WI38 (cell line): ENCODE data around the gene EIF3CL.
"Not testable (repeated sequence)": the region's sequence is repeated elsewhere in the genome, so short reads cannot be mapped to it uniquely, and the experiment has no call there.

ENCODE experiments used
- H3K4me3 ChIP-seq: 2 replicates; pipeline ENCODE4 v1.5.1; 2011; ENCODE audit warnings: low read depth, mild to moderate bottlenecking, control low read depth, low read length

Gene EIF3CL

GRCh38 chr16:28403220-28404072, at the start of gene EIF3CL:
TSS of gene EIF3CL (minus strand) at chr16:28403841. CDS start at chr16:28403618, 223 bp downstream.
- not testable (repeated sequence) for H3K4me3 ChIP-seq

DNA sequence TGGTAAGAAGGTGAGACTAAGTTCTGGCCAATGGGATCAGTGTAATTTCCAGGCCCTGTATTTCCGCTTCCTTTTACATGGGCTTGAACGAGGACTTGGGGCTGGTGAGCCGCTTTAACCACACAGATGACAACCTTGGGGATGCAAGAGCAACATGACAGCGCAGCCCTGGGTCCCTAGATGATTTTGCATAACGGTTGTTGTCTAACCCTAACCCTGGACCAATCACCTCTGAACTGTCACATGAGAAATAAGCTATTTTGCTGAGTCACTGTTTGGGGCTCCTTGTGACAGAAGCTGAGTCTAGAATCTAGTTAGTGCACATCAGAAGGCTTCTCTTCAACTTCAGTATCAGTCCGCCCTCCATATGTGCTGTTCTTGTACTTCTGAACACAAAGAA, 43.4 kb upstream of the EIF3CL start:
- H3K4me3 ChIP-seq = not testable (repeated sequence)

DNA sequence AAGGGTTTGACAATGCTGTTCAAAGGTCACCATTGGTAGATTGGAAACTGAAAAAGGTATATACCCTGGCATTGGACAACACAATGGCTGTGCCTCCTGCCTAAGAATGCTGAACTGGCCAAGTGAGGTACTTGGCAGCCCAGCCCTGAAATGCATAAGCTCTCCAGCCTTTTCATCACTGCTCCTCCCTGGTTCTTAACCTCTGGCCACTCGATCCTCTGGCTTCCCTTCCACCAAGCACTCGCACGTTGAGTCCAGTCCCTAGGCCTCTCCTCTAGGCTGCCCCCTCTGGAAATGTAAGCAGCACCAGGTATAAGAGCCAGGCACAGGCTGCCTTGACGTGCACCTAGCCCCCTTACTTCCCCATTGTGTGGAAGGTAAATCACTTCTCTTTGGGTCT, 42.7 kb upstream of the EIF3CL start:
- not testable (repeated sequence) for H3K4me3 ChIP-seq

- H3K4me3 ChIP-seq = not testable (repeated sequence)
Observed at GRCh38 chr16:28443943-28444342, 40.3 kb upstream of the EIF3CL start.

DNA sequence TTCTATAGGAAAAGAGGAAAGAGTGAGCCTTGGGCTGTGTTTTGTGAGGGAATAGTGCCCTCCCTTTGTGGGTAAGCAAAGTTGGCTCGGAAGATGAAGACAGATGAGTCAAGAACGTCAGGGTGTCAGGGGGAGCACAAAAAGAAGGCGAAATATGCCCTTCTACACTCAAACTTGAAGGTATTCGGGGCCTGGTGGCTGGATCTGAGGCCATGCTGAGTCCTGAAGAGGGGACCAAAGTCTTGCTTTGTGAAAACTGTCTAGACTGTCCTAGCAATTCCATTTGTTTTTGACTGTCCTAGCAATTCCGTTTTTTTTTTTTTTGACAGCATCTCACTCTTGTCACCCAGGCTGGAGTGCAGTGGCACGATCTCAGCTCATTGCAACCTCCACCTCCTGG, 35.3 kb upstream of the EIF3CL start:
- H3K4me3 ChIP-seq = not testable (repeated sequence)

DNA sequence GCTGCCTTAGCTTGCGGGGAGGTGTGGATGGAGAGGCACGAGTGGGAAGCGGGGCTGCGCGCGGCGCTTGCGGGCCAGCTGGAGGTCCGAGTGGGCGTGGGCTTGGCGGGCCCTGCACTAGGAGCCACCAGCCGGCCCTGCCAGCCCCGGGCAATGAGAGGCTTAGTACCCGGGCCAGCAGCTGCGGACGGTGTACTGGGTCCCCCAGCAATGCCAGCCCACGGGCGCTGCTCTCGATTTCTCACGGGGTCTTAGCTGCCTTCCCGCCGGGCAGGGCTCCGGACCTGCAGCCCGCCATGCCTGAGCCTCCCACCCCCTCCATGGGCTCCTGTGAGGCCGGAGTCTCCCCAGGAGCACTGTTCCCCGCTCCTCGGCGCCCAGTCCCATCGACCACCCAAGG, 31.7 kb upstream of the EIF3CL start:
- not testable (repeated sequence) for H3K4me3 ChIP-seq

DNA sequence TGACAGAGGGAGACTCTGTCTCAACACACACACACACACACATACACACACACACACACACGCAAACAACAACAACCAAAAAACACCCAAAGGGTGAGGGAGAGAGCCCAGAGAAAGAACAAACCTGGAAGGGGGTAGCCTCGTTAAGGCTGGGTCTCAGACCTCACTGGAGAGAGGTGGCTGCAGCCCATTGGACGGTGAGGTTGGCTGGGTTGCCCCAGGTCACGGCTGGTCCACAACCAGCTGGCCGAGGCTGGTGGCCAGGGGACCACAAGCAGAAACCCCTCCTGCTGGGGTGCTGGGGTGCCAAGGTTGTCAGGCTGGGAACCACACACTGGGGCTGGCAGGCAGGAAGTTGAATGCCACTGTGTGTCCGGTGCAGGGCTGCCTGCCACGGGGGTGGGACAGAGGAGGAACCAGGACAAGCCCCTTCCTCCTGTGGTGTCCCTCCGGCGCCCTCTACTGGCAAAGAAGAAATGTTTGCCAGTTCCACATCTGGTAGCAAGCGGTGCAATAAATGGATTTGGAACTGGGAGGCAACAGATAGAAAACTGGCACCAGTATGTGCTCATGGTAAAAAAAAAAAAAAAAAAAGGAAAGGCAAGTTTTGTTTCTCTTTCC, 22.5 kb upstream of the EIF3CL start:
- not testable (repeated sequence) for H3K4me3 ChIP-seq

GRCh38 chr16:28421071-28421750, 17.6 kb upstream of the EIF3CL start:
- not testable (repeated sequence) for H3K4me3 ChIP-seq

DNA sequence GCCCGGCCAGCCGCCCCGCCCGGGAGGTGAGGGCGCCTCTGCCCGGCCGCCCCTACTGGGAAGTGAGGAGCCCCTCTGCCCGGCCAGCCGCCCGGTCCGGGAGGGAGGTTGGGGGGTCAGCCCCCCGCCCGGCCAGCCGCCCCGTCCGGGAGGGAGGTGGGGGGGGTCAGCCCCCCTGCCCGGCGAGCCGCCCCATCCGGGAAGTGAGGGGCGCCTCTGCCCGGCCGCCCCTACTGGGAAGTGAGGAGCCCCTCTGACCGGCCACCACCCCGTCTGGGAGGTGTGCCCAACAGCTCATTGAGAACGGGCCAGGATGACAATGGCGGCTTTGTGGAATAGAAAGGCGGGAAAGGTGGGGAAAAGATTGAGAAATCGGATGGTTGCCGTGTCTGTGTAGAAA, 13.4 kb upstream of the EIF3CL start:
- H3K4me3 ChIP-seq = not testable (repeated sequence)

DNA sequence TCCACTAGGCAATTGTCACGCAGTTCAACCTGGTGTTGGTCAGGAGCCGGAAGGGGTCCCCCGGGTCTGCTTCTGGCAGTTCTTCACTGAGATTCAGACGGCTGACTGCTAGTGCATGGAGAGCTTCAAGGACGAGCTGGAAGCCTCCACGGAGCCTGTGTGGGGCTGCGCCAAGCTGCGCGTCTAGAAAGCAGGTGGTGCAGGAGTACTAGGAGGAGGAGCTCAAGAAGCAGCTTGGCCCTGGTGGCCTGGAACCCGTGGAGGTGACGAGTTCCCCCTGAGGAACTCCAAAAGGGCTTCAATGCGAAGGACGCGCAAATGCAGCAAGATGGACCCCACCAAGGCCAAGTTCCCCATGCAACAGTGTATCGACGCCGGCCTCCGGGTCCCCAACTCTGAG, 10.9 kb upstream of the EIF3CL start:
- H3K4me3 ChIP-seq = not testable (repeated sequence)

- not testable (repeated sequence) for H3K4me3 ChIP-seq
Observed at GRCh38 chr16:28413585-28413984, 9.9 kb upstream of the EIF3CL start.

DNA sequence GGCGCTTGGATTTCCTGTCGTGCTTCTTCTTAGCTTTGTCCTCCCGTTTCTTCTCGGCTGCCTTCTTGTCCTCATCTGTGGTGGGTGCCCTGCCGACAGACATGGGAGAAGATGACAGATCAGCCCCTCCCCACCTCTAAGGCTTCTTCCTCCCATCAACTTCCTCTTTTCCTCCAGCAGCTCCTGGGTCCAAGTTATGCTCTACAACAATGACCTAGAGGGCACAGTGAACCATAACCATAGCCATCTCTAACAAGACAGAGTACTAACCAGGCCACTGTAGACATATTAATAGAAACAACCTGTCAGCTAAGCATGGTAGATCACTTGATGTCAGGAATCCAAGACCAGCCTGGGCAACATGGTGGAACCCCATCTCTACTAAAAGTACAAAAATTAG, 11.6 kb downstream of the EIF3CL start:
- H3K4me3 ChIP-seq = not testable (repeated sequence)

DNA sequence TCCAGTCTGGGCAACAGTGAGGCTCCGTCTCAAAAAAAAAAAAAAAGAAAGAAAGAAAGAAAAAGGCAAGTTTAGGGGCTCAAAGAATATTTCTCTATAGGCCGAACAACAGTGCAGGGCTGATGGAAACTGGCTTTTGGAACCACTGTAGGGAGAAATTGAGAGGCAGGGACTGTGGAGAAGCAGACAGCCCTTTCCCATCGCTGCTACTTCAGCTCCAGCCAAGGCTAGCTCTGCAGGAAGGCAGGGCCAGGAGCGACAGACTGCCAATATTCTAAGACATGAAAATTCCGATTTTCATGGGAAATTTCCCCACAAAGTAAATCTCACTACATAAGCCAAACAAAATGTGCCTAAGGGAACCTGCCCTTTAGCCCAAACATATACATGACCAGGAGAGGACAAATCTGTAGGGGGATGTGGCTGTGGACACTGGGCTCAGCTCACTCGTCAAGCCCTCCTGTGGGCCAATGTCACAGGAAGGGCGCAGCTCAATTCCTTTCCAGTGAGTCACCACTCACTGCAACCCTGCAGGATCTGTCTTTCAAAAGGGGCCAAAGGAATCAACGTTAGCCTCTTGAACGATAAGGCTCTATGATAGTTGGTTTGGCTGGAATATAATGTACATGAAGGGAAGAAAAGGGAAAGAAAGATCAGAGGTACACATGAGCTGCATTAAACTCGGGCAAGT, 21.3 kb downstream of the EIF3CL start:
- H3K4me3 ChIP-seq = not testable (repeated sequence)

DNA sequence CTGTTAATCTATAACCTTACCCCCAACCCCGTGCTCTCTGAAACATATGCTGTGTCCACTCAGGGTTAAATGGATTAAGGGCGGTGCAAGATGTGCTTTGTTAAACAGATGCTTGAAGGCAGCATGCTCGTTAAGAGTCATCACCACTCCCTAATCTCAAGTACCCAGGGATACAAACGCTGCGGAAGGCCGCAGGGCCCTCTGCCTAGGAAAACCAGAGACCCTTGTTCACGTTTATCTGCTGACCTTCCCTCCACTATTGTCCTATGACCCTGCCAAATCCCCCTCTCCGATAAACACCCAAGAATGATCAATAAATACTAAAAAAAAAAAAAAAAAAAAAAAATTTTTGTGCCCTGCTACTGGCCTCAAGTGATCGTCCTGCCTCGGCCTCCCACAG, 25.8 kb downstream of the EIF3CL start:
- not testable (repeated sequence) for H3K4me3 ChIP-seq

GRCh38 chr16:28377108-28377625, 26.5 kb downstream of the EIF3CL start:
- not testable (repeated sequence) for H3K4me3 ChIP-seq

GRCh38 chr16:28375115-28375514, 28.5 kb downstream of the EIF3CL start:
- H3K4me3 ChIP-seq = not testable (repeated sequence)

DNA sequence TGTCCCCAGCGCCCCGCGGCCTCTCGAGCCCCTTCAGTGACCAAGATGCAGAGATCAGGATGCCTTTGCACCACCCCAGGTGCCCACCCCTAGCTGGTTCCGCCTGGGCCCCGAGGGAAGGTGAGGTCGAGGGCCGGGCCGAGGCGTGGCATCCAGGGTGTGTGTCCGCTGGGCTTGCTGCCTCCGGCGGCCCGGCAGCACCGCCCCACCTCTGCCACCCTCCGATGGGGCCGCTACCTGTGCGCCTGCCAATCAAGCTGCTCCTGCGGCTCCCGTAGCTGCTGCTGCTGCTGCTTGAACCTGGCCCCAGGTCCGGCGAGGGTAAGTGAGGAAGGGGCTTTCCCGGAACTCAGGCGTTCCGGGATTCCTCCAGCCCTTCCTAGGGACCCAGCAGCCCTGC, 29.4 kb downstream of the EIF3CL start:
- not testable (repeated sequence) for H3K4me3 ChIP-seq

DNA sequence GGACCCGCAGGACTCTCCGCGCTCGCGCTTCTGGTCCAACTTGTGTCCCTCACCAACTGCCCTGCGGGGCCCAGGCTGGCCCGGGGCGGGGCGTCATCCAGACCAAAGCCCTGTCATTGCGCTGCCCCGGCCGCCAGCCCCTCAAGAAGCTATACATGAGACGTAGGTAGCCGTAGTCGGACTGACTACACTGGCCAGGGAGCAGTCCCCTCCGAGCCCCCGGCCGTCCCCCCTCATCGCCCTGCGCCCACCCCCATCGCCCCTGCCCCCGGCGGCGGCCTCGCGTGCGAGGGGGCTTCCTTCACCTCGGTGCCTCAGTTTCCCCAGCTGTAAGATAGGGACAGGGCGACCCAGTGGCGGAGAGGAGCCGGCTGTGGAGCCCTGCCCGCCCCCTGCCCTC, 35.7 kb downstream of the EIF3CL start:
- not testable (repeated sequence) for H3K4me3 ChIP-seq

DNA sequence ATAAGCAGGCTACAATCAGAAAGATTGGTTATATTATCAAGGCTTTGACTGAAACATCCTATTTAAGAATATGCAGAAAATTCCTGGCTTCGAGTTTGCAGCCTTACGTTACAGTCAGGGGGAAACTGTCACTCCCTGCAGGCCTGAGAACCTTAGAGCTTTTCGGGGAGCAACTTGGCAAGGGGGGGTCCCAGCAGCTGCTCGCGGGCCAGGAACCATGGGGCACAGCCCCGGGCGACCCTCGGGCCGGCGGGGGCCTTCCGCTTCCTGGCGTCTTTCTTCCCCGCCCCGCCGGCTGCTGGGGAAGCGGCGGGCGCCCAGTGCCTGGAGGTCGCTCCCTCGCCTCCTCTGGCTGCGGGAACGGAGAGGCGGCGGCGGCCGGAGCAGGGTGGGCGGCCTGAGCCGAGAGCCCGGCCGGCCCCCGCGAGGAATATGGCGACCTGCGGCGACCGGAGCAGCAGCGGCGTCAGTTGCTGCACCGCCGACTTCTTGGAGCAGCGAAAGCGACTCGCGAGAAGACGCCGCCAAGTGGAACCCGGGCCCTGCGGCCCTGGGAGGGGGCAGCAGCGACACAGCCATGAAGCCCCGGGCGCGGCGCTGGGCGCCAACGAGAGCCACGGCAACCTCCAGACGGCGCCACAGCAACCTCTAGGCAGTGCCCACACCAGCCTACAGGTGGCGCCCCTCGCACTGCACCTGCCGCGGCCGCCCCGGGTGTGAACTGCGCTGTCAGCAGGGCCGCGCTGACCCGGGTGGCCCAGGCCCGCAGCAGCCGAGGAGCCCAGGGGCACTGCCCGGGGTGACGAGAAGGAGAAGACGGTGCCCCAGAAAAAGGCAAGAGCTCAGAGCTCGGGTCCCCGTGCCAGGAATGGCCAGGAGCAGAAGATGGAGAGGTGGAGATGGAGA, 39.1 kb downstream of the EIF3CL start:
- H3K4me3 ChIP-seq = not testable (repeated sequence)

DNA sequence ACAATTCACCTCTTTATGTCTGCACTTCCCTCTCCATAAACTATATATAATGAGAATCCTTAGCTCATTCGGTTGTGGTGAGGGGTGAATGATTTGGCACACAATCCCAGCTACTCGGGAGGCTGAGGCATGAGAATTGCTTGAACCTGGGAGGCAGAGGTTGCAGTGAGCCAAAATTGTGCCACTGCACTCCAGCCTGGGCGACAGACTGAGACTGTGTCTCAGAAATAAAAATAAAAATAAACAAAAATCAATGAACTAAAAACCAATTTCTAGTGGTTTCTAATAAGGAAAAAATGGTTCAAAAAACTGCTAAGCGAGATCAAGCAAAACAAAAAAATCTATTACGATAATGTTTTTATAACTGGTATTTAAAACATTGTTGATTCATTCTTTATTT, 40.2 kb downstream of the EIF3CL start, which contains the start of gene NPIPB6:
Gene NPIPB6 (minus strand): TSS at position 101 of the 400 bp plus-strand sequence. CDS start 686 bp downstream, outside the sequence.
- not testable (repeated sequence) for H3K4me3 ChIP-seq
